A549 treated with AZD9567 at 1 μM for 4 hours (cell line): Measurements from ENCODE around the gene KIF12. TPM values are rescaled to one million over a fixed set of nuclear protein-coding genes. Genes with fewer than 3 reads are reported as not detected.

Source experiments
- total RNA-seq: library from RNA; stranded (reverse); fragments of 200-300 nt; extraction: Qiagen RNA extraction; gene quantifications from 5 replicates; pipeline ENCODE4 v1.2.3, GENCODE V29; 2022; ENCODE audit not compliant: insufficient read depth

Gene KIF12
- 1.7 to 2.3 TPM (median 1.8 TPM) in 4 of 5 replicates, not detected in the other for total RNA-seq

DNA sequence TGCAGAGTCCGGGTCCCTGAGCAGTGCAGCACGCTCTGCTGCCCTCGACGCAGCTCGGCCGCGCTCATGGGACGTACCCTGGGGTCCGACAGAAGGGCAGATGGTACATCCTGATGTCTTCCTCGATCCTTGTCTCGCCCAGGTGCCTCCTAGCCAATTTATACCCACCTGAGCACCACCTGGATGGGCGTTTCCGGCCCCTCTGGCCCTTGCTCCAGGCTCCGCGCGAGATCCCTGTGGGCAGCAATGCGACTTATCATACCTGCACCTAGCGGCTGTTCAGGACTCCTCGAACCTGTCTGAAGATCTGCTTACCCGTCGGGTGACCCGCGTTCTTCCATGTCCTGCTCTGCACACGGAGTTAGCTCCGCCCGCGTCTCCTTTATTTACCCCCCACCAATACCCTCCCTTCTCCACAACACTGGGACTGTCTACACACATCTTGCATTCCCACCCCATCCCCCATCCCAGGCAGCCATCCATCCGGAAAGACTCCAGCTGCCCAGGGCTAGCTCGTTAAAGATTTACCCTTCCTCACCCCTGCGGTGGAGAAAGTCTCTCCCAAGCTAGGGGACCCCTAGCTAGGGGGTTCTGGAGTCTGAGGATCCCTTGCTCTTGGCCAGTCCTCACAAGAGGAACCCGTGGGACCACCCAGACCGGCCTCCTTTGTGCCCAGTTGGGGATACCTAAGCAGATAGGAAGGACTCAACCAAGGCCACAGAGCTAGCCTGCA lies at the start of gene KIF12:
Gene KIF12, minus strand, starts transcription at position 357 of the 733 bp plus-strand sequence. Its CDS starts 16 bp downstream, at position 341.

DNA sequence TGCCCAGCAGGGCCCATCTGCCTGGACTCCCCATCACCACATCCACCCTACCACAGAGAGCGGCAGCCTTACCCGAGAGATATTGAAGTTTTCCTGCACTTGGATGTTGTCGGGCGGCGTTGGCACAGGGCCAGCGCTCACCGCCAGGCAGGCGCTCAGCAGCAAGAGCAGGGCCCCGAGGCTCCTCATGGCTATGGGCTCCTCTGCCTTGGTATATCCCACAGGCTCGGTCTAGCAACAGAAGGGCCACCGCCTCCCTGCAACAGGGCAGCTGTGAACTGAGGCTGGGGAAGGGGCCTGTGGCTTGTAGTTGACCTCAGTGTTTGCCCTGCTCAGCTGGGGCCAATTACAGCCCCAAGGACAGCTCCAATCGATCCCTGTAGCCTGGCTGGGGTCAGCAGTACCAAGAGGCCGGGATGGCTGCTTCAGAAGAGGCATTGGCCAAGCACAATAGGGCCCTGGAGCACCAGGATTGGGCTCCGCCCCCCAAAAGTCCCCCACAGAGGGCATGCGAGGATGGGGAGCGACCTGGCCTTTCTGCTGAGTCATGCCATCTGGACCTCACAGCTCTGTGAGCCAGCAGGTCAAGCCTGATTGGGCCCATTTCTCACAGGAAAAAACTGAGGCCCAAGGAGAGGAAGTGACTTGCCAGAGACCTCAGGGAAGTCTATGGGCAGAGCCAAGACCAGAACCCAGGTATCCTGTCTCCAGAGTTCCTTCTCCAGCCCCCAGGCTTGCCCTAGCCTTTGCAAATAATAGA lies 20.9 kb downstream of the KIF12 start, which contains the start of gene AMBP:
Gene AMBP, minus strand, starts transcription at position 280 of the 760 bp plus-strand sequence. Its CDS starts 91 bp downstream, at position 189.

Other genes starting within 250 kb of the KIF12 start
- 7.1 to 9.6 TPM (median 8.7 TPM) in 5 replicates for gene ZNF618, start 223.0 kb downstream of the KIF12 start, total RNA-seq
- 6.7 to 12.8 TPM (median 6.9 TPM) in 5 replicates for gene AMBP, start 21.0 kb downstream of the KIF12 start, total RNA-seq
- 5.9 to 10.7 TPM (median 9.8 TPM) in 5 replicates for gene COL27A1, start 56.2 kb upstream of the KIF12 start, total RNA-seq
- 0.17 TPM in 1 of 5 replicates, not detected in the others for gene ORM1, start 223.8 kb upstream of the KIF12 start, total RNA-seq
- not detected in 5 replicates for gene ORM2, start 230.6 kb upstream of the KIF12 start, total RNA-seq